Activated CD4-positive, alpha-beta T cell treated with anti-CD3 and anti-CD28 coated beads, Interleukin-2, amount 50 U/mL, for 16 hours (primary cell): ENCODE measurements around the gene XYLT1.
"Not testable (repeated sequence)": the region's sequence is repeated elsewhere in the genome, so short reads cannot be mapped to it uniquely, and the experiment has no call there.

Source experiments
- DNase-seq: peaks from one replicate; pipeline ENCODE4 v3.0.0-alpha.2; 2020

Gene XYLT1

GRCh38 chr16:17426451-17426850 is 44.3 kb downstream of the XYLT1 start:
- DNase-seq, result no peak

DNA sequence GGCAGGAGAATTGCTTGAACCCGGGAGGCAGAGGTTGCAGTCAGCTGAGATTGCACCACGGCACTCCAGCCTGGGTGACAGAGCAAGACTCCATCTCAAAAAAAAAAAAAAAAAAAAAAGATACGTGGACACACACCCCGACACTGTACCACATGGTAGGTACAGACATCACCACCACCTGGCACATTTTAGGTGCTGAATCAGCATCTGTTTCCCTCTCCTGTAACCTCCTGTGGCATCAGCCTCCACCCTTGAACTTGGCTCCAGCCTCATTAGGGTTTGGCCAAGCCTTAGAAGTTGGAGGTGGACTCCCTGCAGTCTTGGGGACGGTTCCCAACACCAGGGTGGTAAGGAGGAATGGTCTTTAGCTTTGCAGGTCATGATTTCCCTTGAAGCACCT is 46.0 kb downstream of the XYLT1 start:
- DNase-seq, result no peak

- DNase-seq, result no peak
Observed at GRCh38 chr16:17423221-17423620, 47.5 kb downstream of the XYLT1 start.

- DNase-seq, result no peak
Observed at GRCh38 chr16:17420816-17421215, 49.9 kb downstream of the XYLT1 start.

DNA sequence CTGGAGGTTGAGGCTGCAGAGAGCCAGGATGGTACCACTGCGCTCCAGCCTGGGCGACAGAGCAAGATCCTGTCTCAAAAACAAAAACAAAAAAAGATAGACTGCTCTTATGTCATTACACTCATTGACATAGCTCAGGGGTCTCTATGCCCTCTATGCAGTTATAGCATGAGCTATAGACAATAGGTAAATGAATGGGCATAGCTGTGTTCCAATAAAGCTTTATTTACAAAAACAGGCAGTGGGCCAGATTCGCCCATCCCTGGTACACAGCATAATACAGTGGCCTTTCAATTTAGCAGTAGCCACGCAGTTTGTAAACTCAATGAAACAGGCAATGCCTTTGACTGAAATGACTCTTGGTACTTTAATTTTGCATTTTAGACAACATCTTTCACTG is 51.5 kb downstream of the XYLT1 start:
- no peak for DNase-seq

- no peak for DNase-seq
Observed at GRCh38 chr16:17417740-17418139, 53.0 kb downstream of the XYLT1 start.

DNA sequence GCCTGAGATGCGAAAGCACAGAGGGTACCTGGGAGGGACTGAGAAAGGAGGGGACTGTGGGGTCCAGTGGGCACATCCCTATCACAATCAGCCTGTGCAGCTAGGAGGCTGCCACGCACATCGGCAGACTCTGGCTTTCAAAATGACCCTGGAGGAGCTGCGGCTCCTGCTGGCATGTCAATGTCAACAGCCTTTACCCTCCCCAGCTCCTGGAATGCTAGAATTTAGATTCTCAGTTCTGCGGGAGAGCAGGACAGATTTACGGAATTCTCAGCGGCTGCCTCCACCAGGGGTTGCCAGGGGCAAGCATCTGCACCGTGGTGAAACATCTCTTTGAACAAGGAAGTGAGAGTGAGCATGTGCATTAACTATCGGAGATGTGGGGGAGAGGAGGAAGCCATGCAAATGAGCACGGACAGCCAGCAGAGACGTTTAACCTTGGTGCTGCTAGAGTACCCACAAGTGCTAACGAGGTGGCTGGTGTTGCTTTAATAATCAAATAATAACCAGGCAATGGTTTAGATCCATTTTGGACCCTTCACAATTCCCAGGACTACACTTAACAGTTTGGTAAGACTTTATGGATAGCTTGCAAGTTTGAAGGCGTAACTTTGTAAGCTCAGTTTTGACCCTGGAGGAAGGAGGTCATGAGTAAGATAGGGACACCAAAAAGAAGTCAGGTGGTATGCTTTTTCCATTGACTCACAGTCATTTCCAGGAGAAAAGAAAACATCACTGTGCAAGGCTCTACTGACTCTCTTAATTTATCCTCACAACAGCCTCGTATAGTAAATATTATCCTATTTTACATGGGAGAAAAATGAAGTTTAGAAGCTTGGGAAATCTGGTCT is 54.1 kb downstream of the XYLT1 start:
- DNase-seq, result peak; percentile 70

GRCh38 chr16:17414916-17415315 is 55.8 kb downstream of the XYLT1 start:
- DNase-seq, result no peak

DNA sequence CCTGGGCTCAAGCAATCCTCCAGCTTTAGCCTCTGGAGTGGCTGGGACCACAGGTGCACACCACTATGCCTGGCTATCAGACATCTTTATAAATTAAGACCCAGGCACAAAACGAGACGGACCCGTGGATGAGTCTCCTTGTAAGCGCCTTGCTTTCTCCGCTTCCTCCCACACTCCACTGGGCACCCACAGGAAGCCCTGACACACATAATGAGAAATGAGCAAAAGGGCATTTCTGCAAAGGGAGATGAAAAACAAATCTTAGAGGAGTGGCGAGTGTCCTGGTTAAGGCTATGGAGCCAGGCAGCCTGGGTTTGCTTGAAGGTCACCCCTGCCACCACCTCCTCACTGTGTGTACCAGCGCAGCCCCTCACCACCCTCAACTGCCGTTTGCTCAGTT is 56.3 kb downstream of the XYLT1 start:
- peak; percentile 56 for DNase-seq

DNA sequence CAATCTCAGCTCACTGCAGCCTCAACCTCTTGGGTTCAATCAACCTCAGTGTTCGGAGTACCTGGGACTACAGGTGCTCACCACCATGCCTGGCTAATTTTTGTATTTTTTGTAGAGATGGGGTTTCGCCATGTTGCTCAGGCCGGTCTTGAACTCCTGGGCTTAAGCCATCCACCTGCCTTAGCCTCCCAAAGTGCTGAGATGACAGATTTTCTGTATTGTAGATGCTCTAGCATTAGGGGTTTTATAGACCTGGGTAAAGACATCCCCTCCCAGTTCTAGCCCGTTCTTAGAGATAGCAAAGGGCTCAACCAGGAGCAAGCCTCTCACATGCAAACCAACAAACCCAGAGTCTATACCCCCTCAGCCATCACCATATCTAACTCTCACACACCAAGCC is 57.3 kb downstream of the XYLT1 start:
- no peak for DNase-seq

GRCh38 chr16:17412791-17413190 is 58.0 kb downstream of the XYLT1 start:
- no peak for DNase-seq

- DNase-seq, result no peak
Observed at GRCh38 chr16:17412221-17412620, 58.5 kb downstream of the XYLT1 start.

- DNase-seq, result no peak
Observed at GRCh38 chr16:17411263-17411662, 59.5 kb downstream of the XYLT1 start.

GRCh38 chr16:17410316-17410715 is 60.4 kb downstream of the XYLT1 start:
- DNase-seq, result not testable (repeated sequence)

DNA sequence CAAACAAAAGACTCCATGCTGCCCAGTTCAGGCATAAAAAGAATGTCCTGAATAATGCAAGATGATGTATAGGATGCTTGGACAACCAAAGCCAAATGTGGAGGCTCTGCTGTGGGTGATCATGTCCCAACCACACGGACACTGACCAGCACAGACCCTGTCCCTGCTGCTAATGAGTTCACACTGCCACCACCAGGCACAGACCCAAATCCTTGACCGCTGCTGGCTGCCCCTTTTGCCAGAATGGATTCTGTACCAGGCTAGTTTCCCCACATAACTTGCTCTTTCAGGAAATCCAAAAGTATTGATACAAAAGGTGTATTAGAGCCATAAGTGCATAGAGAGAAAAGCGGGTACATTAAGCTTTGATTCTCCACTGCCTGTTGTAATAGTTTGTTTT is 60.9 kb downstream of the XYLT1 start:
- DNase-seq, result no peak

DNA sequence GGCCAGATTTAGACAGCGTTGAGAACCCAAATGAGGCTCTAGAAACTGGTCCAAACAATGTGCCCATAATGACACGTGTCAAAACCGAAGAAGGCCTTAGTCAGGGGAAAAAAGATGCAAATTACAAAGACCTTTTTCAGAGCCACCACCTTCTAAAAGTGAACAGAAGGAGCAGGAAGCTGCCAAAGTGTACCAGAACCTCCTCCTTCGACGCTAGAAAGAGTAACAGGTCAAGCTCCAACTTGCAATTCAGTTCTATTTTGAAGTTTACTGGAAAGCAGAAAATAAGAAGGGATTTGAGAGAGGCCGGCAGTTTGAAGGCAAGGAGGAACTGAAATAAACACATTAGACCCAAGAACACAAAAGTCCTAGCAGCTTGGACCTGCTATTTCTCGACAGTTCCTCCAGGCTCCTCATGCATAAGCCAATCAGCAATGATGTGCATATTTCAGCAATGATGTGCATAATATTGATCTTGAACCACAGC is 61.8 kb downstream of the XYLT1 start:
- no peak for DNase-seq

DNA sequence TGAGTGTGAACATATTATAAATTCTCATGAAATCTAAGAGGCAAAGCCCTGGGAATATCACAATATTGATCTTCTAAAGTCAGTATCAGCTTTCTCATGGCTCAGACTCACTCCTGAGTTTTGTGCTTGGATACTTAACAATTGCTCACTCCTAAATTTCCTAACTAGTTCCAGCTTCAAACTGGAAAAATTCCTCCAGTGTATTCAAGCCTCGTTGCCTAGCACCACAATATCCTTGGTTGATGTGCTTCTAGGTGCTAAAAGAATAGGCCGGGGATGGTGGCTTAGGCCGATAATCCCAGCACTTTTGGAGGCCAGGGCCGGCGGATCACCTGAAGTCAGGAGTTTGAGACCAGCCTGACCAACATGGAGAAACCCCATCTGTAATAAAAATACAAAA is 62.5 kb downstream of the XYLT1 start:
- DNase-seq, result no peak

DNA sequence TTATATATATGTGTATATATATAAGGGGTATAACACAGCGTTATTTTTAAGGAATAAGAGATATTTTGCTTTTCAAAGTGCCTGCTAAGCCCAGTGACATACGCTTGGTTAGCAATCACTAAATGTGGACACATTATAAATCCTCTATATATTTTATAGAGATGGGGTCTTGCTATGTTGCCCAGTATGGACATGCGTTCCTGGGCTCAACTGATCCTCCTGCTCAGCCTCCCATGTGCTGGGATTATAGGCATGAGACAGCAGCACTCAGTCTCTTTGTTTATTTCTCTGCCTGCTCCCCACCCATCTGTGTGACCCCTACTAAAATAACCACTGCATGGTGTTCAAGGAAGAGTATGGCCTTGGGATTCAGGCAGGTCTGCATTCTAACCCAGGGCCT is 63.4 kb downstream of the XYLT1 start:
- no peak for DNase-seq

DNA sequence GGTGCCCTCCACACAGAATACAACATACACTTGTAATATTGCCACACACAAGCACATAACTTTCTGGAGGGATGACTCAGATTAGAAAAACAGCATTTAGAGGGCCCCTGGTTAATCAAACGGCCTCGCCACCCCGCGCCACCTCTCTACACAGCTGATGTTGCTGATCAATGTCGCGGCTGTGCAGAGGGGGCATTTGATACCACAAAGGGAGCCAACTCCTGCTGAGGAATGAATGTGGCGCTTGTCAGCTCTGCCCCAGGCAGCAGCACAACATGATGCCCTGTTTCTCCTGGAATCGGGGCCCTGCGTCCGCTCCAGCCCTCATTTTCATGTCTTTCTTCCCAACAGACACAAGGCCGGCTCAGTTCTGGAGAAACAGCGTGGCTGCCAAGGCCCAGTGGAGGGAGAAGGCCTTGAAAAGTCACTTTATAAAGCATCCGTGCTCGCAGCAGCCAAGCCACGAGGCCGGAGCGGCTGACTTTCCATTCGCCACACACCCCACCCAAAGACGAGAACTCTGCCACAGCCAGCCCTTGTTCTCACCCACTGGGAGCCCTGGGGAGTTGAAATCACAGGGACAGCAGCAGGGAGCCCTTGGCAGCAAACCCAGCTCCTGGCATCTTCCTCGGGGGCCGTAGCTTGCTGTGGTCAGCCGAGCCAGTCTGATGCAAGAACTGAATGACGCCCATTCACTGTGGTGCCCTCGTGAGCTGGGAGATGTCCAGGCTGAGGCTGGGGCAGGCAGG is 65.6 kb downstream of the XYLT1 start:
- no peak for DNase-seq

GRCh38 chr16:17403859-17404545 is 66.8 kb downstream of the XYLT1 start:
- no peak for DNase-seq

DNA sequence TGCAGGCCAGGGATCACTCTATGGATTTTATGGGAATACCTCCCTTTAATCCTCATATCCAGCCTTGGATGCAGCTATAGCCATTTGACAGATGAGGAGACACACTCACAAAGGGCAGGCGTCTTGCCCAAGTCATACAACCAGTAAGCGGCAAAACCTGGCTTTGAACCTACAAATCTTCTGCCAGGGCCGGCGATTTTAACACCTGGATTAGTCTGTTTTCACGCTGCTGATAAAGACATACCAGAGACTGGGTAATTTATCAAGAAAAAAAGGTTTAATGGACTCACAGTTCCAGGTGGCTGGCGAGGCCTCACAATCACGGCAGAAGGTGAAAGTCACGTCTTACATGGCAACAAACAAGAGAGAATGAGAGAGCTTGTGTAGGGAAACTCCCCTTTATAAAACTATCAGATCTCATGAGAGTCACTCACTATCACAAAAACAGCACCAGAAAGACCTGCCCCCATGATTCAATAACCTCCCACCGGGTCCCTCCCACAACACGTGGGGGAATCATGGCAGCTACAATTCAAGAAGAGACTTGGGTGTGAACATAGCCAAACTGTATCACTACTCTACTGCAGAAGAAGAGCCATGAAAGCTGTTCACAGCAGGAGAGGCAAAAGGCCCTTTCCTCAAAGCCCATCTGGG is 67.5 kb downstream of the XYLT1 start:
- no peak for DNase-seq

DNA sequence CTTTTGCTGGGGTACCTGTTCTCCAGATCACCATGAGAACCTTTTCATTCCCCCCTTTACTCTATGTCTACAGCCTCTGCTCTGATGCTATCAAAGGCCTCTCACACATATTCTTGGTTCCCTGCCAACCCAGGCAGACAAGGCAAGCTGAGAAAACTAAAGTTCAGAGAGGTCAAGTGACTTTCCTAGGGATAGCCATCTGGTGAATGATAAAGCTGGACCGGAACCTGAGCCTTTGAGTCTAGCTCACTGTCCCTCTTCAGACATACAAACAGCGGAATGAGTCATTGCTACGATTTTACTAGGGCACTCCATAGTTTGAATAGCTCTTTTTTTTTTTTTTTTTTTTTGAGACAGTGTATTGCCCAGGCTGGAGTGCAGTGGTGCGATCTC is 73.3 kb downstream of the XYLT1 start:
- DNase-seq, result no peak
